COLO829 (cell line): Measurements from ENCODE around the gene TUBA1C.

Experiments
- DNase-seq: peaks from one replicate; pipeline ENCODE4 v3.0.0; 2012; ENCODE audit warnings: low spot score

Gene TUBA1C

DNA sequence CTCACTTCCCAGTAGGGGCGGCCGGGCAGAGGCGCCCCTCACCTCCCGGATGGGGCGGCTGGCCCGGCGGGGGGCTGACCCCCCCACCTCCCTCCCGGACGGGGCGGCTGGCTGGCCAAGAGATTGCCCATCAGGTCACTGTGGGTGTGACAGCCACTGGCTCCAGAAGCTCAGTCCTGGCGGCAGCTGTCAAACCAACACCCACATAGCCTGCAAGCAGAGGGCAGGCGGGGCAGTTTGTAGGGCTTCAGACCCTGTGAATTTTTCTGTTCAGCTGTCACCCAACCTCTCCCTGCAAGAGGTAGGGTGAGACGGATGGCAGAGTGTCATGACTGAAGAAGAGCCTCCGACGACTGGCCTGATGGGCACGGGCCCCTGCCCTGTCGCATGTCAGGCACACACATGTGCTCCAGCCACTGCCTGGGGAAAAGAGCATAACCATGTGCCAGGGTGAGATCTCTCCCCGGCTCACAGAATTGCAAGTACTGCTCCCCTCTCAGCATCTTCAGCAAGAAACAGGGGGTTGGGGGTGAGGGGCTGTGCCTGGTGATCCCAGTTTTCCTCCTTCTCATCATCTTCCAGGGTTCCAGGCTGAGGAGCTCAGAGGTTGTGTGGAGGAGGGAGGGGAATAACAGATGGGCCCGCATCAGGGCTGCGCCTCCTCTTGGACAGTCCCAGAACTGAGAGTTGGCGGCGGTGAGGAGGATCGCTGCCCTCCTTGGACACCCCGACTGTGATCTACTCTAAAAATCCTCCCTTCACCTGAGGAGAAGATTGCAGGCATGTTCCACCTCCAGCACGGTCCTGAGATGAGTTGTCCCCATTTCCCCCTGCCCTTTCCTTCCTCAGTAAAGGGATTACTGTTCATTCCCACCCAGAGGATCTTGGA is 18.9 kb downstream of the TUBA1C start:
- DNase-seq: no peak

GRCh38 chr12:49284672-49285071 is 19.8 kb downstream of the TUBA1C start:
- no peak for DNase-seq

GRCh38 chr12:49287876-49288275 is 23.0 kb downstream of the TUBA1C start:
- DNase-seq: no peak

GRCh38 chr12:49288412-49288853 is 23.6 kb downstream of the TUBA1C start:
- DNase-seq: peak; percentile 58

- no peak for DNase-seq
Measured at GRCh38 chr12:49288922-49289555, 24.2 kb downstream of the TUBA1C start.

DNA sequence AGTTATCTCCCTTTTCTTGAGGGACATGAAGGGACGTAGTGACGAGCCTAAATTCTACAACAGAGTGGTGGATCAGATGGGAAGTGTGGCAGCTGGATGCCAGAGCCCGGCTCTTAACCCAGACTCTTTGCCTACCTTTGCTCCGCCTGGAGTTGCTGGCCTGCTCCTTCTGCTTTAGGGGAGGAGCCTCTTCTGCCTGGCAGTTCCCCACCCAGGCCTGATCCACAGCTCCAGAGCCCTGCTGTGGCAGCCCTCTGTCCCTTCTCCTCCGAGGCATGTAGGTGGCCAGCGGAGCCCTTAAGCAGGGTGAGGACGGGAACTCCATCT is 27.8 kb downstream of the TUBA1C start:
- no peak for DNase-seq

DNA sequence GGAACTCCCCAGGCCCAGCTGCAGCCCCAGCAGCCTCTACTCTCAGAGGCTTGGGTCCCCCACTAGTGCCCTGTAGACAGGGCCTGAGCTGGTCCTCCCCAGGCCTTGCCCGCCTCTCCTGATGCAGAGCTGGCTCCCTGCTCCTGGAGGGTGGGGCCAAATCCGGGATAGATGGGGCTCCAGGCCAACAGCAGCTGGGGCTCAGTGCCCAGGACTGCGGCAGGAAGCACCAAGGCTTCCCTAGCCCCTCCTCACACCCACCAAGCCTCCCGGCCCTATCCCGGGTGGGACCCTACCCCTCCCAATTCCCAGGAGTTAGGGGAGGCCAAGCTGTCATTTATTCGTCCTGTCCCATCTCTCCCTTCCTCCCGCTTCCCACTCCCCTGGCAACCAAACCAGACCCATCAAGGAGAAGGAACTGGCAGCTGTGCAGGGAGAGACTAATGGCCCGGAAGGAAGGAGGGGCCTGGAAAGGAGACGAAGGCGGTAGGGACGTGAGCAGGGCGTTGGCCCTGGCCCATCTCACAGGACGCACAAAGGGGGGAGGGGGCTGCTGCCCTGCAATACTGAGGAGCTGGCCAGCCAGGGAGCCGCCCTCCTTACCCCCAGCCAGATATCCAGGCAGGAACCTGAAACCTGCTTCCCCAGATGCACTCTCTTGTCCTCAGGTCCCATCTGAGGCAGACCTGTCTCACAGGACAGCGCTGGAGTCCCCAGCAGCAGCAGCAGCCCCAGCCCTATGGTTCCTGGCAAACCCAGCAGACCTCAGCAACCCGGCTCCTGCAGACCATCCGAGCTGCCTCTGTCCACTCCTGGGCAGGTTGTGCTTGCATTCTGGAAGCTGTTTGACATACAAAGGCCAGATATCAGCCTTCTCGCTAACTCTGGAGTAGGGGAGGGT is 28.4 kb downstream of the TUBA1C start:
- DNase-seq: no peak

DNA sequence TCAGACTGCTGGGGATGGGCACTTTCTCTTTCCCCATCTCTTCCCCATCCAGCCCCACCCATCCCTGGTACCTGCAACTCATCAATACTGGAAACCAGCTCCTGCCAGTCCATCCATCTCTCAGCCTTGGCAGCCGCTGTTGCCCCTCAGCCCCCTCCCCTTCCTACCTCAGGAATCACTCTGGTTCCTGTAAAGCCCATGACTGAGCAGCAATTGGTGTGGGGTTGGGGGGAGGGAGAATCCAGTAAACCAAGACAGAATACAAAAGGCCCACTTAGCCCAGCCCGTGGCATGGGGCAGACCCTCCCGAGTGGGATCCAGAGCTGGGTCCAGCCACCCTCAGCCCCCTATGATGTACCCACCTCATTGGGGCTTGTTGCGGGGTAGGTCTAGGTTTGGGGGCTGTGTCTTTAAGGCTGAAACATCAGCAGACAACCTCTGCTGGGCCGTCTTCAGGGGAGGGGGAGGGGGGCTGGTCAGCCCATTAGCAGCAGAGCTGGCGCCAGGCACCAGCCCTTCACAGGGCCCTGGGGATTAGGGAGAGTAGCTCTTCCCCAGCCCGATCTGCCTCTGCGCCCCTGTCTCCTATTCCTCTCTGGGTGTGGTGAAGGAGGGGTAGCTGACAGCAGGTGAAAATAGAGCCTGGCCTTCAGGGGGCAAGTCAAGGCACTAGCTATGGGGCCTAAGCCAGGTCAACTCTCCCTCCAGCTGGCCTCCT is 29.4 kb downstream of the TUBA1C start:
- DNase-seq: no peak

DNA sequence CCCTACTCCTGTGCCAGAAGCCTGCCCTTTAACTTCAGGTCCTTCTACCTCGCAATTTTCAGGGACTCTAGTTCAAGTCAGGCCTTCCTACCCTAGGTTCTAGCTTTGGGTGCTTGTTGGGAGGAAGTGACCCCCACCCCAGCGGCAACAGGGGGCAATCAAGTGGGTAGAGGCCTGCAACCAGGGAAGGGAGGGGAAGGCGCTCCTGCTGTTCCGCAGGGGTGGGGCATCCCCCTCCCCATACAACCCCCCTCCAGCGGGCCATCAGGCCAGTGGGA is 29.9 kb downstream of the TUBA1C start:
- no peak for DNase-seq

- DNase-seq: no peak
Measured at GRCh38 chr12:49295082-49295936, 30.4 kb downstream of the TUBA1C start, which contains the start of gene PRPH. PRPH (plus strand) TSS chr12:49295147; CDS start chr12:49295201, 54 bp downstream.

GRCh38 chr12:49296034-49296835 is 31.4 kb downstream of the TUBA1C start:
- peak; percentile 35 for DNase-seq

DNA sequence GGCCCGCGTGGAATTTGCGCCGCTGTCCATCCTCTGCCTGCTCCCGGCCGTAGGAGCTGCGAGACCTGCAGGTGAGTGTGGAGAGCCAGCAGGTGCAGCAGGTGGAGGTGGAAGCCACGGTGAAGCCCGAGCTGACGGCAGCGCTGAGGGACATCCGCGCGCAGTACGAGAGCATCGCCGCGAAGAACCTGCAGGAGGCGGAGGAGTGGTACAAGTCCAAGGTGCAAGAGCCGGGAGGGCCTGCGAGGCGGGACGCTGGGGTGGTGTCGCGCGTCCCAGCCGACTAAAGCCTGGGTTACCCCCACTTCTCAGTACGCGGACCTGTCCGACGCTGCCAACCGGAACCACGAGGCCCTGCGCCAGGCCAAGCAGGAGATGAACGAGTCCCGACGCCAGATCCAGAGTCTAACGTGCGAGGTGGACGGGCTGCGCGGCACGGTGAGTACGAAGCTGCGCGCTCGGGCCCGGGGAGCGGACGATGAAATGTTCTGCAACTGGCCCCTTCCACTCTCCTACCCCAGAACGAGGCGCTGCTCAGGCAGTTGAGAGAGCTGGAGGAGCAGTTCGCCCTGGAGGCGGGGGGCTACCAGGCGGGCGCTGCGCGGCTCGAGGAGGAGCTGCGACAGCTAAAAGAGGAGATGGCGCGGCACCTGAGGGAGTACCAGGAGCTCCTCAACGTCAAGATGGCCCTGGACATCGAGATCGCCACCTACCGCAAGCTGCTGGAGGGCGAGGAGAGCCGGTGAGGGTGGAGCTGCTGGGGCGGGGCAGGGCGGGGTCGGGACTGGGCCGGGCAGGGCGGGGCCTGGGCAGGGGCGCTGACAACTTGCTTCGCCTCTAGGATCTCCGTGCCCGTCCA is 32.2 kb downstream of the TUBA1C start:
- DNase-seq: peak; percentile 53

GRCh38 chr12:49297695-49298060 is 32.8 kb downstream of the TUBA1C start:
- no peak for DNase-seq

- no peak for DNase-seq
Measured at GRCh38 chr12:49298160-49298559, 33.3 kb downstream of the TUBA1C start.

GRCh38 chr12:49301760-49302159 is 36.9 kb downstream of the TUBA1C start:
- no peak for DNase-seq

DNA sequence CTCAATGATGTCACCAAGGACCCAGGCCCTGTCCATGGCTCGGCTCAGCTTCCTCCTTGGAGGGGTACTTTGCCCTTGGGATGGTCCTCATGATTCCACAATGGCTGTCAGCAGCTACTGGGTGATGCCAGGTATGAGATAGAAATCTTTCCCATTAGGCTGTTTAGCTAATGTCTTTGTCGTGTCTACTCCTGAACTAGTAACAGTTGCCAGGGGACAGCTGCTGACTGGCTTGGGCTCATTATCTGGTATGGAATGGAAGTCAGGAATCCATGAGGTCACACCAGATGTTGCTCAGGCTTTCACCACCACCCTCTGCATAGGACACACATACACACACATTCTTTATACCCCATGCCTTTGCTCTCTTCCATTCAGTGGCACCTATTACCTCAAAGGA is 39.3 kb downstream of the TUBA1C start:
- no peak for DNase-seq

- no peak for DNase-seq
Measured at GRCh38 chr12:49305762-49306510, 41.1 kb downstream of the TUBA1C start.

DNA sequence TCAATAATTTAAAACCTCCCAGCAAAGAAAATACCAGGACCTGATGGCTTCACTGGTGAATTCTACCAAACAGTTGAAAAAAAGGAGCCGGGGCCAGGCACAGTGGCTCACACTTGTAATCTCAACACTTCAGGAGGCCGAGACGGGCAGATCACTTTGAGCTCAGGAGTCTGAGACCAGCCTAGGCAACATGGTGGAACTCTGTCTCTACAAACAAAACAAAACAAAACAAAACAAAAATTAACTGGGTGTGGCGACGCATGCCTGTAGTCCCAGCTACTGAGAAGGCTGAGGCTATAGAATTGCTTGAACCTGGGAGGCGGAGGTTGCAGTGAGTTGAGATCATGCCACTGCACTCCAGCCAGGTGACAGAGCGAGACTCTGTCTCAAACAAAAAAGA is 44.5 kb downstream of the TUBA1C start:
- DNase-seq: no peak
